NCI-H510A treated with DMSO at 0.1 percent for 48 hours (cell line): ENCODE data around the gene CNOT6.
"Not testable (repeated sequence)": the region's sequence is repeated elsewhere in the genome, so short reads cannot be mapped to it uniquely, and the experiment has no call there.

Experiments
- DNase-seq: peaks from one replicate; lab custom pipeline; 2025; lab: John Stamatoyannopoulos, UW

Gene CNOT6

GRCh38 chr5:180494060-180494509 is at the start of gene CNOT6:
Gene CNOT6 (plus strand): TSS chr5:180494379. CDS start chr5:180529277, 34,898 bp downstream.
- peak; percentile 74 for DNase-seq

- DNase-seq: no peak
These were observed 39.4 kb upstream of the CNOT6 start for GRCh38 chr5:180454752-180455151.

GRCh38 chr5:180455872-180456271 is 38.3 kb upstream of the CNOT6 start:
- no peak for DNase-seq

- DNase-seq: no peak
These were observed 37.4 kb upstream of the CNOT6 start for GRCh38 chr5:180456792-180457191.

- not testable (repeated sequence) for DNase-seq
These were observed 35.1 kb upstream of the CNOT6 start for GRCh38 chr5:180458852-180459673.

GRCh38 chr5:180459674-180460142 is 34.5 kb upstream of the CNOT6 start:
- DNase-seq: not testable (repeated sequence)

- DNase-seq: no peak
These were observed 33.3 kb upstream of the CNOT6 start for GRCh38 chr5:180460834-180461233.

- DNase-seq: no peak
These were observed 32.9 kb upstream of the CNOT6 start for GRCh38 chr5:180461303-180461702.

- DNase-seq: no peak
These were observed 30.8 kb upstream of the CNOT6 start for GRCh38 chr5:180463216-180463900.

GRCh38 chr5:180463916-180464602 is 30.1 kb upstream of the CNOT6 start:
- DNase-seq: no peak

GRCh38 chr5:180464603-180464970 is 29.6 kb upstream of the CNOT6 start:
- no peak for DNase-seq

- not testable (repeated sequence) for DNase-seq
These were observed 29.1 kb upstream of the CNOT6 start for GRCh38 chr5:180465052-180465451.

- DNase-seq: no peak
These were observed 27.9 kb upstream of the CNOT6 start for GRCh38 chr5:180466316-180466715.

- no peak for DNase-seq
These were observed 26.9 kb upstream of the CNOT6 start for GRCh38 chr5:180467028-180467975.

- no peak for DNase-seq
These were observed 26.0 kb upstream of the CNOT6 start for GRCh38 chr5:180467989-180468731.

GRCh38 chr5:180468732-180469585 is 25.2 kb upstream of the CNOT6 start:
- no peak for DNase-seq

- no peak for DNase-seq
These were observed 24.7 kb upstream of the CNOT6 start for GRCh38 chr5:180469586-180469865.

- no peak for DNase-seq
These were observed 24.3 kb upstream of the CNOT6 start for GRCh38 chr5:180469866-180470265.

GRCh38 chr5:180470361-180470760 is 23.8 kb upstream of the CNOT6 start:
- DNase-seq: no peak
